IMR-90 (cell line): ENCODE results near the gene CLHC1. TPM values are rescaled to one million over a fixed set of nuclear protein-coding genes. Genes with fewer than 3 reads are reported as not detected.

ENCODE experiments used
- ATAC-seq: fragments of 200-7000 bp; cut with Tn5 transposase; 2 replicates; pipeline ENCODE4 v1.9.1; 2020; ENCODE audit warnings: low read depth, mild to moderate bottlenecking, moderate library complexity
- BruUV-seq: library from RNA; stranded (reverse); fragments of 400-500 nt; replicated peaks from 2 replicates; lab custom pipeline; 2021; lab: Mats Ljungman, UMichigan
- CTCF ChIA-PET: fragments of 300-600 bp; formaldehyde crosslinking; extraction: SDS; loops from one replicate; lab custom pipeline; 2021; ENCODE audit warnings: antibody characterized with exemption; lab: Yijun Ruan, JAX
- POLR2A ChIA-PET: fragments of 300-600 bp; sonication (Branson Sonifier 250); formaldehyde crosslinking; loops from one replicate; lab custom pipeline; 2022; ENCODE audit warnings: antibody characterized with exemption; ENCODE audit not compliant: unreplicated experiment; lab: Charles Lee
- DNase-seq: peaks from one replicate; pipeline ENCODE4 v3.0.0; 2013
- H2AFZ ChIP-seq: replicated peaks from 2 replicates; pipeline ENCODE3; 2013; ENCODE audit warnings: low read length, mild to moderate bottlenecking; ENCODE audit not compliant: poor library complexity
- H2AK5ac ChIP-seq: 2 replicates; pipeline ENCODE4 v1.6.1; 2013; ENCODE audit warnings: low read depth, low read length, inconsistent platforms
- H2AK9ac ChIP-seq: replicated peaks from 2 replicates; pipeline ENCODE3; 2013; ENCODE audit warnings: mild to moderate bottlenecking, low read depth, low read length, moderate library complexity; ENCODE audit not compliant: poor library complexity
- H2BK120ac ChIP-seq: 2 replicates; pipeline ENCODE4 v1.6.1; 2013; ENCODE audit warnings: low read depth, low read length, inconsistent platforms
- H2BK15ac ChIP-seq: 3 replicates; pipeline ENCODE4 v1.6.1; 2013; ENCODE audit warnings: low read depth, low read length, inconsistent platforms
- H2BK20ac ChIP-seq: 2 replicates; pipeline ENCODE4 v1.6.1; 2013; ENCODE audit warnings: low read depth, mild to moderate bottlenecking, inconsistent platforms, low read length, moderate library complexity
- H2BK5ac ChIP-seq: 2 replicates; pipeline ENCODE4 v1.6.1; 2013; ENCODE audit warnings: mild to moderate bottlenecking, low read depth, low read length, inconsistent platforms; ENCODE audit not compliant: poor library complexity, severe bottlenecking
- H3K14ac ChIP-seq: replicated peaks from 2 replicates; pipeline ENCODE4 v1.6.1; 2013; ENCODE audit warnings: low read depth, low read length, inconsistent platforms
- H3K18ac ChIP-seq: 2 replicates; pipeline ENCODE4 v1.6.1; 2013; ENCODE audit warnings: low read depth, low read length, control low read depth
- H3K23ac ChIP-seq: 2 replicates; pipeline ENCODE4 v1.6.1; 2013; ENCODE audit warnings: low read depth, low read length, inconsistent platforms
- H3K27ac ChIP-seq: 2 replicates; pipeline ENCODE4 v1.5.1; 2013; ENCODE audit warnings: mild to moderate bottlenecking, control low read depth, low read length; ENCODE audit not compliant: insufficient read depth
- H3K27me3 ChIP-seq: 2 replicates; pipeline ENCODE4 v1.6.1; 2013; ENCODE audit warnings: low read length; ENCODE audit not compliant: control insufficient read depth, insufficient read depth
- H3K36me3 ChIP-seq: 2 replicates; pipeline ENCODE4 v1.6.1; 2013; ENCODE audit warnings: low read length, mixed read lengths; ENCODE audit not compliant: control insufficient read depth, insufficient read depth
- H3K4ac ChIP-seq: 2 replicates; pipeline ENCODE4 v1.6.1; 2013; ENCODE audit warnings: low read depth, low read length, inconsistent platforms
- H3K4me1 ChIP-seq: 2 replicates; pipeline ENCODE4 v1.6.1; 2013; ENCODE audit warnings: low read length, mixed read lengths; ENCODE audit not compliant: control insufficient read depth, insufficient read depth
- H3K4me2 ChIP-seq: 2 replicates; pipeline ENCODE4 v1.6.1; 2013; ENCODE audit warnings: low read depth, mild to moderate bottlenecking, control low read depth, low read length, moderate library complexity
- H3K4me3 ChIP-seq: 2 replicates; pipeline ENCODE4 v1.5.1; 2013; ENCODE audit warnings: low read depth, mild to moderate bottlenecking, control low read depth, low read length, moderate library complexity; ENCODE audit not compliant: insufficient read depth
- H3K56ac ChIP-seq: 2 replicates; pipeline ENCODE4 v1.6.1; 2013; ENCODE audit warnings: low read length, inconsistent platforms; ENCODE audit not compliant: insufficient read depth; ENCODE audit errors: extremely low read depth
- H3K79me1 ChIP-seq, 2 experiments: 2 replicates each; pipeline ENCODE4 v1.6.1; 2013; ENCODE audit warnings: low read length in 2 of 2, inconsistent platforms in 1 of 2, low read depth in 1 of 2
- H3K9ac ChIP-seq: 2 replicates; pipeline ENCODE4 v1.6.1; 2013; ENCODE audit warnings: low read depth, low read length, control low read depth
- H3K9me1 ChIP-seq: 2 replicates; pipeline ENCODE4 v1.6.1; 2013; ENCODE audit warnings: low read length, inconsistent platforms; ENCODE audit not compliant: insufficient read depth
- H3K9me3 ChIP-seq: 2 replicates; pipeline ENCODE4 v1.6.1; 2013; ENCODE audit warnings: low read length; ENCODE audit not compliant: control insufficient read depth, insufficient read depth
- H4K20me1 ChIP-seq: 2 replicates; pipeline ENCODE4 v1.6.1; 2013; ENCODE audit warnings: low read length, inconsistent platforms; ENCODE audit not compliant: insufficient read depth
- H4K5ac ChIP-seq: 2 replicates; pipeline ENCODE4 v1.6.1; 2013; ENCODE audit warnings: mild to moderate bottlenecking, low read depth, low read length, control low read depth
- H4K8ac ChIP-seq, 2 experiments: 2 replicates each; pipeline ENCODE4 v1.6.1; 2013; ENCODE audit warnings: low read depth in 2 of 2, low read length in 2 of 2, control low read depth in 1 of 2, inconsistent platforms in 1 of 2
- H4K91ac ChIP-seq: 2 replicates; pipeline ENCODE4 v1.6.1; 2013; ENCODE audit warnings: low read depth, low read length, inconsistent platforms; ENCODE audit not compliant: insufficient read depth
- CEBPB ChIP-seq: IDR thresholded peaks from 2 replicates; pipeline ENCODE4 v1.6.1; 2012; ENCODE audit warnings: low read depth, low read length, improper control_type of control experiment
- CHD1 ChIP-seq: IDR thresholded peaks from 2 replicates; pipeline ENCODE4 v1.6.1; 2012; ENCODE audit warnings: low read depth, low read length, improper control_type of control experiment
- CTCF ChIP-seq: conservative IDR thresholded peaks from 2 replicates; pipeline ENCODE4 v1.5.1; 2012; ENCODE audit warnings: mild to moderate bottlenecking, low read depth, low read length, improper control_type of control experiment
- ELK1 ChIP-seq: fragments of 150-350 bp; IDR thresholded peaks from 2 replicates; pipeline ENCODE4 v1.6.1; 2016; ENCODE audit warnings: low read depth, mild to moderate bottlenecking, low read length, moderate library complexity, borderline replicate concordance
- MAFK ChIP-seq: IDR thresholded peaks from 2 replicates; pipeline ENCODE4 v1.6.1; 2012; ENCODE audit warnings: low read depth, low read length, improper control_type of control experiment
- MXI1 ChIP-seq: IDR thresholded peaks from 2 replicates; pipeline ENCODE4 v1.6.1; 2012; ENCODE audit warnings: low read depth, mild to moderate bottlenecking, low read length, moderate library complexity, borderline replicate concordance
- NFE2L2 ChIP-seq: fragments of 150-350 bp; IDR thresholded peaks from 2 replicates; pipeline ENCODE4 v1.6.1; 2016; ENCODE audit warnings: low read depth, mild to moderate bottlenecking, low read length
- POLR2A ChIP-seq: IDR thresholded peaks from 2 replicates; pipeline ENCODE4 v1.6.1; 2012; ENCODE audit warnings: mild to moderate bottlenecking, low read depth, low read length
- RAD21 ChIP-seq: IDR thresholded peaks from 2 replicates; pipeline ENCODE4 v1.6.1; 2012; ENCODE audit warnings: low read length, improper control_type of control experiment
- RCOR1 ChIP-seq: IDR thresholded peaks from 2 replicates; pipeline ENCODE4 v1.6.1; 2012; ENCODE audit warnings: mild to moderate bottlenecking, low read length, improper control_type of control experiment; ENCODE audit not compliant: insufficient replicate concordance
- RFX5 ChIP-seq: IDR thresholded peaks from 2 replicates; pipeline ENCODE4 v1.8.0; 2012; ENCODE audit warnings: low read depth, mild to moderate bottlenecking, low read length, moderate library complexity
- WGBS, 2 experiments: methylation state at CpG; one replicate each; pipeline versions ENCODE4 v1.1.5 to v1.1.7; 2013; ENCODE audit warnings: missing lambda C conversion rate in 2 of 2; ENCODE audit not compliant: insufficient read length in 1 of 2; ENCODE audit errors: extremely low coverage in 2 of 2; 5-methylcytosine and 5-hydroxymethylcytosine counted together
- dilution Hi-C: fragments of 300-500 bp; cut with HindIII; formaldehyde crosslinking; loops from one replicate; pipeline ENCODE4 v1.14.3; 2018; ENCODE audit warnings: low sequenced_read_pairs; ENCODE audit not compliant: unreplicated experiment
- in situ Hi-C: fragments of 300-500 bp; cut with MboI; formaldehyde crosslinking; loops from 3 replicates; pipeline ENCODE4 v1.14.3; 2019; ENCODE audit warnings: low sequenced_read_pairs, inconsistent platforms, mixed read lengths
- intact Hi-C: fragments of 100-400 bp; cut with micrococcal nuclease; formaldehyde crosslinking; loops from 2 replicates; pipeline ENCODE4 v1.10.0; 2022
- polyA plus RNA-seq, 3 experiments: library from polyadenylated mRNA; depleted of rRNA; stranded (reverse); fragments of >200 nt; gene quantifications; 2 replicates each; pipeline ENCODE4 v1.2.3, GENCODE V29; 2012; ENCODE audit warnings: low replicate concordance in 1 of 3
- total RNA-seq: library from RNA; depleted of rRNA; stranded (reverse); fragments of >200 nt; gene quantifications from 2 replicates; pipeline ENCODE4 v1.2.3, GENCODE V29; 2012

CLHC1 gene
- total and polyA plus RNA-seq, 2 of the 4 experiments (the other 2 are of a cell fraction), result 2.3 to 5.3 TPM

GRCh38 chr2:55161295-55162210 lies 70.5 kb downstream of the CLHC1 start (continued):
- TF ChIP-seq CTCF, result no peak

DNA sequence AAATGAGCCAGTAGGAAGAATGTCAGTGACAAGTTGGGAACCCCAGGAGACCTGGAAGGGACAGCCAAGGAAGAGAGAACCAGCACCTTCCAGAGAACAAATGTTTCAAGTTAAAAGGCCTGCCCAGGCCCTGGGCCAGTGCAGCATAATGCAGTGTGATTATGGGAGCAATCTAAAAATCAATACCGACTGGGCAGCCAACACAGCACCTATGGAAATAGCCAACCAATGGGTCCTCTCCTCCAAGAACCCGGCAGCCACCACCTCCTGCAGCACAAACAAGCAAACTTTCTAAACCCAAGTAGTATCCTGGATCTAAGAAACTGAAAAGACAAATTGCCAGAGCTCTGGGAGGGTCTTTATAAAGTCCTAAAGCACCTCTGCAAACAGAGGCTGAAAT lies 71.7 kb downstream of the CLHC1 start:
- Histone ChIP-seq H3K79me1 (peaks cover 14 to 51% of the 10 kb centered on the region in 2 experiments), H3K27me3 (no peaks in the 10 kb centered on the region), H4K5ac (no peak overlapping the region), H3K4ac (no peak overlapping the region), H2AK9ac (no peak overlapping the region), H4K8ac (no peak overlapping the region), H3K4me3 (no peak overlapping the region), H3K4me1 (peaks cover 44% of the 10 kb centered on the region), H3K9ac (no peak overlapping the region), H2AFZ (no peak overlapping the region), H2BK120ac (no peak overlapping the region; the same call in 1 of the 2 replicates), H3K14ac (no peak overlapping the region), H3K9me1 (peaks cover 41% of the 10 kb centered on the region), H3K4me2 (no peak overlapping the region), H3K18ac (no peak overlapping the region), H3K36me3 (no peaks in the 10 kb centered on the region), H4K20me1 (peaks cover 3% of the 10 kb centered on the region; the same call in 1 of the 2 replicates), H2AK5ac (peak overlapping the region; percentile 33; the same call in 1 of the 2 replicates), H3K9me3 (no peaks in the 10 kb centered on the region), H4K91ac (no peak overlapping the region), H2BK5ac (no peak overlapping the region), H3K56ac (no peak overlapping the region), H3K23ac (no peak overlapping the region), H2BK15ac (no peak overlapping the region), H2BK20ac (peak overlapping the region; percentile 52; the same call in 1 of the 2 replicates), H3K27ac (no peak overlapping the region)
- in situ Hi-C loops, result no loop called here
- ATAC-seq (no peak), DNase-seq (no peak)
- POLR2A ChIA-PET, result no interaction called here
- CTCF ChIA-PET, result no interaction called here
- intact Hi-C loops, result no loop called here
- WGBS, 2 experiments, result 80% methylated on average over 1 of the region's 2 CpGs; no CpG with 5 or more reads in 1 of the 2 experiments
- BruUV-seq, result no TSS peak
- dilution Hi-C loops, result loop anchor here (25.0 kb wide), 1 partner anchor 148 kb away; no protein-coding TSS in a partner anchor
- TF ChIP-seq RCOR1 (no peak), CHD1 (no peak), CEBPB (no peak), MXI1 (no peak), RFX5 (no peak), NFE2L2 (no peak), MAFK (no peak), RAD21 (no peak), POLR2A (no peak), ELK1 (no peak)
